Measurements from ENCODE around the gene PREX1. TPM values are rescaled to one million over a fixed set of nuclear protein-coding genes. Genes with fewer than 3 reads are reported as not detected.

The PREX1 gene
- total and polyA plus RNA-seq, 8 donors = 5.2 to 25.2 (median 16.6) TPM

DNA sequence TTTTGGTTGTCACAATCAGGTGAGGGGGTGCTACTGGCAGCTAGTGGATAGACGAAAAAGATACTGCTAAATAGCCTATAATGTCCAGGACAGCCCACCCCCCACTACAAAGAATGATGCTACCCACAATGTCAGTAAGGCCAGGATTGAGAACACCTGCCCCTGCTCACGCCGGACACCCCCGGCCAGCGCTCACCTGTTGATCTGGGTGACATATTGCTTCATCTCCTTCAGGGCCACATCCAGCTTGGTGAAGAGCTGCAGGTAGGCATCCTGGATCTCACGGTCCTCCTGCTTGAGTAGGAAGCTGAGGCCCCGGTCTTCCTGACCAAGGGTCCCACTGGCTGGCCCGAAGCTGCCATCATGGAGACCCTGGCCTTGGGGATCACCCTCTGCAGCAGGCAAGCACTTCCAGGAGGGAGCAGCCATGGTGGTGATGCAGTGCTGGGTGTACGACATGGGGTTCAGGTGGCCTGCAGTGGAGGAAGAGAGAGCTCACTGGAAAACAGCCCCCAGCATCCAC is 178.6 kb downstream of the PREX1 start:
- intact Hi-C loops (cut with DNase I; ENCODE audit: low total_unique reads) = no loop called here
- 92 to 96% (median 93%) methylated on average over 8 to 9 of the region's 9 CpGs for WGBS, 5 donors
- DNase-seq = no peak
- TF ChIP-seq POLR2A (IDR thresholded peaks at IDR 0.05) (no peak), POLR2AphosphoS5 (IDR thresholded peaks at IDR 0.05) (no peak), EP300 (IDR thresholded peaks at IDR 0.05) (no peak)
- TF ChIP-seq, protein P1, sequence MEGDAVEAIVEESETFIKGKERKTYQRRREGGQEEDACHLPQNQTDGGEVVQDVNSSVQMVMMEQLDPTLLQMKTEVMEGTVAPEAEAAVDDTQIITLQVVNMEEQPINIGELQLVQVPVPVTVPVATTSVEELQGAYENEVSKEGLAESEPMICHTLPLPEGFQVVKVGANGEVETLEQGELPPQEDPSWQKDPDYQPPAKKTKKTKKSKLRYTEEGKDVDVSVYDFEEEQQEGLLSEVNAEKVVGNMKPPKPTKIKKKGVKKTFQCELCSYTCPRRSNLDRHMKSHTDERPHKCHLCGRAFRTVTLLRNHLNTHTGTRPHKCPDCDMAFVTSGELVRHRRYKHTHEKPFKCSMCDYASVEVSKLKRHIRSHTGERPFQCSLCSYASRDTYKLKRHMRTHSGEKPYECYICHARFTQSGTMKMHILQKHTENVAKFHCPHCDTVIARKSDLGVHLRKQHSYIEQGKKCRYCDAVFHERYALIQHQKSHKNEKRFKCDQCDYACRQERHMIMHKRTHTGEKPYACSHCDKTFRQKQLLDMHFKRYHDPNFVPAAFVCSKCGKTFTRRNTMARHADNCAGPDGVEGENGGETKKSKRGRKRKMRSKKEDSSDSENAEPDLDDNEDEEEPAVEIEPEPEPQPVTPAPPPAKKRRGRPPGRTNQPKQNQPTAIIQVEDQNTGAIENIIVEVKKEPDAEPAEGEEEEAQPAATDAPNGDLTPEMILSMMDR (IDR thresholded peaks at IDR 0.05) = no peak
- Histone ChIP-seq H3K36me3 (peaks cover 30 to 99% (median 95%) of the 10 kb centered on the region in 4 donors), H3K27me3 (no peaks in the 10 kb centered on the region), H3K9me3 (no peaks in the 10 kb centered on the region), H3K4me1 (no peaks in the 10 kb centered on the region), H3K27ac (no peak overlapping the region), H3K4me3 (no peak overlapping the region)

GRCh38 chr20:48648482-48649051 is 179.2 kb downstream of the PREX1 start:
- peak in 1 of 2 donors; percentile 52 for DNase-seq
- Histone ChIP-seq H3K9me3 (no peaks in the 10 kb centered on the region), H3K27me3 (no peaks in the 10 kb centered on the region), H3K36me3 (peaks cover 32 to 99% (median 95%) of the 10 kb centered on the region in 4 donors), H3K4me3 (no peak overlapping the region), H3K4me1 (no peaks in the 10 kb centered on the region), H3K27ac (no peak overlapping the region)
- 56 to 67% (median 63%) methylated on average over 9 of the region's 9 CpGs for WGBS, 5 donors
- intact Hi-C loops (cut with DNase I; ENCODE audit: low total_unique reads) = no loop called here
- no peak for TF ChIP-seq POLR2A (IDR thresholded peaks at IDR 0.05)
- TF ChIP-seq, protein P1 (IDR thresholded peaks at IDR 0.05) = no peak
- TF ChIP-seq POLR2AphosphoS5 (IDR thresholded peaks at IDR 0.05) = no peak
- TF ChIP-seq EP300 (IDR thresholded peaks at IDR 0.05) = no peak

DNA sequence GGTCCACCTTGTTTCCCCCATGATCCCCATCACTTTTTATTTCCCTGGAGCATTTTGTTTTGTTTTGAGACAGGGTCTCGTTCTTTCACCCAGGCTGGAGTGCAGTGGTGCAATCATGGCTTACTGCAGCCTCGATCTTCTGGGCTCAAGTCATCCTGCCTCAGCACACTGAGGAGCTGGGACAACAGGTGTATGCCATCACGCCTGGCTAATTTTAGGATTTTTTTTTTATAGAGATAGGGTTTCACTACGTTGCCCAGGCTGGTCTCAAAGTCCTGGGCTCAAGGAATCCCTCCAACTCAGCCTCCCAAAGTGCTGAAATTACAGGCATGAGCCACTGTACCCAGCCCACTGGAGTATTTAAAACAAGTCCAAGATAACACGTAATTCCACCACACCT is 179.9 kb downstream of the PREX1 start:
- peaks cover 32 to 99% (median 91%) of the 10 kb centered on the region in 4 donors for H3K36me3 ChIP-seq
- no peak for TF ChIP-seq POLR2AphosphoS5 (IDR thresholded peaks at IDR 0.05)
- TF ChIP-seq POLR2A (IDR thresholded peaks at IDR 0.05) = no peak
- TF ChIP-seq, protein P1 (IDR thresholded peaks at IDR 0.05) = no peak
- TF ChIP-seq EP300 (IDR thresholded peaks at IDR 0.05) = no peak
- DNase-seq = no peak

GRCh38 chr20:48645666-48646065 is 182.1 kb downstream of the PREX1 start:
- peaks cover 30 to 97% (median 90%) of the 10 kb centered on the region in 4 donors for H3K36me3 ChIP-seq
- 90 to 97% (median 94%) methylated on average over 11 to 13 of the region's 13 CpGs for WGBS, 5 donors
- TF ChIP-seq EP300 (IDR thresholded peaks at IDR 0.05) = no peak
- no peak for TF ChIP-seq POLR2A (IDR thresholded peaks at IDR 0.05)
- no peak for TF ChIP-seq POLR2AphosphoS5 (IDR thresholded peaks at IDR 0.05)
- TF ChIP-seq, protein P1 (IDR thresholded peaks at IDR 0.05) = no peak
- DNase-seq = no peak
- intact Hi-C loops (cut with DNase I; ENCODE audit: low total_unique reads) = no loop called here
- no peaks in the 10 kb centered on the region for H3K27me3 ChIP-seq
- no peaks in the 10 kb centered on the region for H3K9me3 ChIP-seq
- no peaks in the 10 kb centered on the region for H3K4me1 ChIP-seq
- no peak overlapping the region for H3K4me3 ChIP-seq
- H3K27ac ChIP-seq = no peak overlapping the region

More for the DNA sequence above, 179.9 kb downstream of the PREX1 start:
- no peak overlapping the region for H3K27ac ChIP-seq
- H3K4me1 ChIP-seq = no peaks in the 10 kb centered on the region
- H3K4me3 ChIP-seq = no peak overlapping the region
- WGBS, 5 donors = 71 to 80% (median 76%) methylated on average over 5 of the region's 5 CpGs
- H3K9me3 ChIP-seq = no peaks in the 10 kb centered on the region
- no peaks in the 10 kb centered on the region for H3K27me3 ChIP-seq
- intact Hi-C loops (cut with DNase I; ENCODE audit: low total_unique reads) = no loop called here
